Astrocyte of the hippocampus (primary cell): Measurements from ENCODE around the gene ZNF492.

Experiments used
- DNase-seq: peaks from one replicate; pipeline ENCODE4 v3.0.0; 2011; ENCODE audit warnings: low read depth, low spot score

The ZNF492 gene

GRCh38 chr19:22633706-22634449, at the start of gene ZNF492:
Gene ZNF492 (plus strand): TSS chr19:22634324. CDS start chr19:22653400, 19,076 bp downstream.
- peak; percentile 97 for DNase-seq

- no peak for DNase-seq
These were observed 38.7 kb upstream of the ZNF492 start for GRCh38 chr19:22595422-22595821.

GRCh38 chr19:22595918-22596341, 38.2 kb upstream of the ZNF492 start:
- DNase-seq = no peak

GRCh38 chr19:22600690-22601648, 33.2 kb upstream of the ZNF492 start:
- no peak for DNase-seq

- no peak for DNase-seq
These were observed 32.1 kb upstream of the ZNF492 start for GRCh38 chr19:22601906-22602630.

- DNase-seq = no peak
These were observed 31.4 kb upstream of the ZNF492 start for GRCh38 chr19:22602631-22603272.

GRCh38 chr19:22603518-22604440, 30.3 kb upstream of the ZNF492 start:
- no peak for DNase-seq

GRCh38 chr19:22604571-22605274, 29.4 kb upstream of the ZNF492 start:
- no peak for DNase-seq

- no peak for DNase-seq
These were observed 28.6 kb upstream of the ZNF492 start for GRCh38 chr19:22605275-22606211.

- DNase-seq = no peak
These were observed 27.9 kb upstream of the ZNF492 start for GRCh38 chr19:22606212-22606553.

- DNase-seq = no peak
These were observed 27.0 kb upstream of the ZNF492 start for GRCh38 chr19:22606954-22607652.

- DNase-seq = no peak
These were observed 26.3 kb upstream of the ZNF492 start for GRCh38 chr19:22607653-22608430.

GRCh38 chr19:22608441-22608840, 25.7 kb upstream of the ZNF492 start:
- no peak for DNase-seq

- DNase-seq = no peak
These were observed 24.5 kb upstream of the ZNF492 start for GRCh38 chr19:22609630-22610029.

GRCh38 chr19:22610121-22610520, 24.0 kb upstream of the ZNF492 start:
- DNase-seq = no peak

GRCh38 chr19:22612316-22612715, 21.8 kb upstream of the ZNF492 start:
- DNase-seq = no peak

GRCh38 chr19:22616659-22617058, 17.5 kb upstream of the ZNF492 start:
- DNase-seq = no peak
